Measurements from ENCODE around the gene DGKI.

- TF ChIP-seq CTCF (IDR thresholded peaks at IDR 0.05; ENCODE audit: insufficient read depth, low read length, poor library complexity, severe bottlenecking) (no peak), EZH2phosphoT487 (conservative IDR thresholded peaks at IDR 0.05; ENCODE audit: low read length) (no peak)
These were observed 508.9 kb downstream of the DGKI start for GRCh38 chr7:137337902-137338301.
